Cerebellar nuclear complex (tissue), 1 donor: ENCODE measurements around the gene NSMF.
"Not testable (repeated sequence)": the region's sequence is repeated elsewhere in the genome, so short reads cannot be mapped to it uniquely, and the experiment has no call there.

Source experiments
- DNase-seq, 2 experiments: peaks; one replicate each; lab custom pipeline; 2025; lab: John Stamatoyannopoulos, UW

Gene NSMF

GRCh38 chr9:137457406-137458193 is 1.5 kb downstream of the NSMF start:
- DNase-seq, result no peak

GRCh38 chr9:137456864-137457405 is 2.2 kb downstream of the NSMF start:
- DNase-seq, result no peak

DNA sequence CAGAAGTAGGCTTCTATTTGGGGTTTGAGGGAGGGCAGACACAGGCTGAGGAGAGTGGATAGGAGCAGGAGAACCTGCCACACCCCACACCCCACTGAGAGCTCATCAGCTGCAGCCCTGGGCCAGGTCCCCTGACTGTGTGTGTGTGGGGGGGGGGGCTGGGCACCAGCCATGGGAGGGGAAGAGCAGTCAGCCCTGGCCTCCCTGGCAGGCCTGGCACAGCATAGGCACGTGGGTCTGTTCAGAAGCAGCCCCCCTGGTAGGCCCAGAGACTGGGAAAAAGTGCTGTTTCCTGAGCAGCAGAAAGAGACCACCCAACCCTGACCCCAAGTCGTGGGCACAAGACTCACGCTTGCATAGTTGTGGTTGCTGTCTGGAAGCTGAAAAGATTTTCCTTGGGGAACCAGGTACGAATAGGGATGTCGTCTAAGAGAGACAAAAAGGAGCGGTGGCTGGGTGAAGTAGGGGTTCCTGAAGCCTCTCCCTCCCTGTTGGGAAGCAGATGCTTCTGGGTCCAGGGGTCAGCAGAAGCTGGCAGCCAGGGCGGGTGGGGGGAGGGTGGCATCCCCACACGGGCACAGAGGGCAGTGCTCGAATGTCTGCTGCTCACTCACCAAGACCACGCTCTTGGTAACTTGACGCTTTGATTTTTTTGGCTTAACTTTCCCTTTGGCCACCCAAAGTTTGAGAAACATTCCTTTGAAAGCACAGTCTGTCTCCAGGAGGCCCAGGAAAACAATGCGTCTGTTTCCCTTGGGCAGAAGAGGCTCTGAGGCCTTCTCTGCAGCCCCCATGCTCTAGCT is 2.9 kb downstream of the NSMF start:
- no peak for DNase-seq

- no peak for DNase-seq
Observed at GRCh38 chr9:137455359-137455991, 3.7 kb downstream of the NSMF start.

- DNase-seq, result no peak
Observed at GRCh38 chr9:137454597-137455358, 4.4 kb downstream of the NSMF start.

- no peak for DNase-seq
Observed at GRCh38 chr9:137454145-137454596, 5.0 kb downstream of the NSMF start.

DNA sequence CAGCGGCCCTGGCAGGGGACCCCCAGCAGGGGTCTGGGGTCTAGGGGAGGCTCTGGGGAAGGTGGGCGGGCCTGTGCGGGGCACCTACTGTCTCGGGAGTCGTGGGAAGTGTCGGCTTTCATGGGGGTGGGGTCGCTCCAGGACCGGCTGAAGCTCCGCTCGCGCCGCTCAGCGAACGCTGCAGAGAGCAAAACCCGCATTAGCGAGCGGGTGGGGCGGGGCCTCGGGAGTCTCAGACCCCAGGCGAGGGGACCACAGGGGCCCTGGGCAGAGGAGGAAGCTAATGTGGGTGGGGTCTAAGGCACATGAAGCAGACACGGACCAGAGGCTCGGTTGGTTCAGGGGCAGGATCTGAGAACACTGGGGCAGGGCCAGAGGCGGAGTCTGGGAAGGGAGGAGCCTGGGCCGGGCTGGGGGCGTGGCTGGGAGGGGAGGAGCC is 5.5 kb downstream of the NSMF start:
- no peak for DNase-seq

- no peak for DNase-seq
Observed at GRCh38 chr9:137452761-137453642, 6.1 kb downstream of the NSMF start.

DNA sequence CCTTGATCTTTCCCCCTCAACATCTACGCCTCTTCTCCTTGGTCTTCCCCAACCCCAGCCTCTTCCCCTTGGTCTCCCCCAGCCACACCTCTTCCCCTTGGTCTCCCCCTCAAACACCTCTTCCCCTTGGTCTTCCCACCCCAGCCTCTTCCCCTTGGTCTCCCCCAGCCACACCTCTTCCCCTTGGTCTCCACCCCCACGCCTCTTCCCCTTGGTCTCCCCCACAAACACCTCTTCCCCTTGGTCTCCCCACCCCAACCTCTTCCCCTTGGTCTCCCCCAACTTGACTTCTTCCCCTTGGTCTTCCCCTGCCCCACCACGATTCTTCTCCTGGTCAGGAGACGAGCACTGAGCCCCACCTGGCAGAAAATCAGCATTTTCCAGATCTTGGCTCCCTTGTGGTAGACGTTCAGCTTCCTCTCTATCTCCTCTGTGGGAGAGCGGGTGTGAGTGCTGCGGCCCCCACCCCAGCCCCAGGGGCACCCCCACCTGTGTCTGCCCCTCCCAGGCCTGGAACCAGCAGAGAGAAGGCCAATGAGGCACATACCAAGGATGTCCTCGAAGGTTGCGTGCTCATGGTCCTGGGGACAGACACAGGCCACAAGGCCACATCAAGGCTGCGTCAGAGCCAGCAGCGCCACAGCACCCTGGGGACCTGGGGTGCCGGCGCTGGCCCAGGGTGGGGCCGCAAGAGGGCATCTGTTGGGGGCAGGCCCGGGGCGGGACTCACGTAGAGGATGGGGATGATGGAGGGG is 7.0 kb downstream of the NSMF start:
- DNase-seq, result no peak

GRCh38 chr9:137451264-137452005 is 7.7 kb downstream of the NSMF start:
- not testable (repeated sequence) for DNase-seq

GRCh38 chr9:137450539-137451222 is 8.5 kb downstream of the NSMF start:
- DNase-seq, result not testable (repeated sequence)

- no peak for DNase-seq
Observed at GRCh38 chr9:137449931-137450538, 9.1 kb downstream of the NSMF start.

DNA sequence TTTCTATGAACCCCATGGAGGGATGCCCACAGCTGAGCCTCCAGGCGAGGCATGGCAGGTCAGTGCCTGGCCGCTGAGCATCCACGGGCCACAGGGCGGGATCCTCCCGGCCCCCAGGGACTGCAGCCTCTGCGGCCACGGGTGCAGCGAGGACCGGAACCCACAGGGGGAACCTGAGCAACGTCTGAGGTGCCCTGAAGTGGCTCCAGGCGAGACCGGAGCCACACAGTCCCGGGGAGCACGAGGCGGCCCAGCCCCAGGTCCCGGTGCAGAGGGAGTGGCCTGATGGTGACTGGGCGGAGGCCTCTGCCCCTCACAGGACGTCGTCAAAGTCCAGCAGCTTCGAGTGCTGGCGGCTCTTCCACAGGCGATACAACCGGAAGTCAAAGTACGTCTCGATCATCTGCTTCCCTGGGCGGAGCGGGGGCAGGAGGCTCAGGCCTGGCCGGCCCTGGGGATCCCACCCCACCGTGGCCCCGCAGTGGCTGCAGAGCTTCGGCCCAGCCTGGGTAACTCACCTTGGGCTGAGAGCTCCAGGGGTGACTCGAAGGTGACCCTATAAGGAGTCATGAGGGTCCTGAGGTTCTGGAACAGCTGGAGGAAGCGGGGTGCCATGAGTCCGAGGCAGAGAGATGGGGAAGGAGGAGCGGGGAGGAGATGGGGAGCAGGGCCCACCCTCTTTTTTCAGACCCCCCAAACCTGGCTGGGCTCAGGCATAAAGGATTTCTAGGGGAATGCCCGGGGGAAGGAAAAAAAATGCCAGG is 9.9 kb downstream of the NSMF start:
- no peak for DNase-seq

- no peak for DNase-seq
Observed at GRCh38 chr9:137448602-137448962, 10.6 kb downstream of the NSMF start.

DNA sequence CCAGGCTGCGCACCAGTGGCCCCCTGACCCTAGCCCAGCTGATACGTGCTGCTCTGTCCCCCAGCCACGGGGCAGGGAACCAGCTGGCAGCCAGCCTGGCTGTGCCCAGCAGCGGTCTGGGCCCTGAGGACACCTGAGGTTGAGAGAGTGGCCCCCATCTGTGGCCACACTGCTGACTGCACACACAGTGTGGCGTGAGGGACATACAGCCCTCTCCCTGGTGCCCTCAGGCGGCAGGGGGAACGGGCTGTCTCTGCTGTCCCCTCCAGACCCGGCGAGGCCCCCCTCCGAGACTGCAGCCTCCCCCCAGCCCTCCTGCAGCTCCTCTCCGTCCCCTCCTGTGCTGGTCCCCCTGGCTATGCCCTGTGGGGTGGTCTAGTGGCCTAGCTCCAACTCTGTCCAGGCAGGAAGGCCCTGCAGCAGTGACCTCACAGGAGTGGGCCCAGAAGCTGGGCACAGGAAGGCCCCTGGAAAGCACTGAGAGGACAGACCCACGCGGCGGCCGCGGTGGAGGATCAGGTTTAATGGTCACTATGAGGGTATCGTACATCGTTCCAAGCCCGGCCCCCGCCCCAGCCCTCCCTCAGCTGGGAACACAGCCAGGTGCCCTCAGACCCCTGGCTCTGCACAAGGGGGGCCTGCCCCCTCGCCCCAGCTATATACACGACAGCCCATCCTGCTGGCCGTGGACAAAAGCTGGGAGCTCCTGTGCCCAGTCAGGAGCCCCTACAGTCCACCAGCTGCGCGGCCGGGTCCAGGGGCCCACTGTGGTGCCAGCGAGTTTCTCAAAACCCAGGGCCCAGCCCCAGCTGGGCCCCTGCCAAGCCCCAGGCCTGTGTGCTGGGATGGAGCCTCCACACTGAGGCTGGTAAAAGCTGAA is 11.2 kb downstream of the NSMF start:
- DNase-seq, result no peak

GRCh38 chr9:137446851-137447471 is 12.2 kb downstream of the NSMF start:
- DNase-seq, result no peak
